Neutrophil (primary cell): ENCODE measurements around the gene ALKAL2.

ENCODE experiments used
- H3K27ac ChIP-seq: fragments of 200-600 bp; sonication (generic); 2 replicates; pipeline ENCODE4 v1.5.1; 2016; ENCODE audit warnings: mild to moderate bottlenecking, moderate library complexity
- H3K27me3 ChIP-seq: fragments of 200-600 bp; sonication (generic); 2 replicates; pipeline ENCODE4 v1.6.0; 2016; ENCODE audit warnings: mild to moderate bottlenecking
- H3K36me3 ChIP-seq: fragments of 200-600 bp; sonication (generic); 2 replicates; pipeline ENCODE4 v1.5.1; 2017
- H3K4me1 ChIP-seq, 2 experiments: fragments of 200-600 bp in 1 of 2; sonication (generic) in 1 of 2; 1 replicate in 1 of 2; 2 replicates in 1 of 2; pipeline versions ENCODE4 v1.5.1 to v1.6.1; 2013 to 2016; ENCODE audit warnings: low read depth in 1 of 2, low read length in 1 of 2, mild to moderate bottlenecking in 1 of 2, moderate library complexity in 1 of 2; ENCODE audit not compliant: control insufficient read depth in 1 of 2, insufficient read depth in 1 of 2
- H3K4me3 ChIP-seq, 2 experiments: fragments of 200-600 bp in 1 of 2; sonication (generic) in 1 of 2; 1 replicate in 1 of 2; 2 replicates in 1 of 2; pipeline ENCODE4 v1.5.1; 2013 to 2016; ENCODE audit warnings: low read depth in 1 of 2, low read length in 1 of 2, mild to moderate bottlenecking in 1 of 2, moderate library complexity in 1 of 2
- H3K9me3 ChIP-seq: fragments of 200-600 bp; sonication (generic); 2 replicates; pipeline ENCODE4 v1.5.1; 2016
- TF ChIP-seq, protein P1 (sequence below): fragments of 200-600 bp; sonication (generic); IDR thresholded peaks from 2 replicates; pipeline ENCODE4 v1.5.1; 2016; ENCODE audit warnings: antibody characterized with exemption

The ALKAL2 gene

DNA sequence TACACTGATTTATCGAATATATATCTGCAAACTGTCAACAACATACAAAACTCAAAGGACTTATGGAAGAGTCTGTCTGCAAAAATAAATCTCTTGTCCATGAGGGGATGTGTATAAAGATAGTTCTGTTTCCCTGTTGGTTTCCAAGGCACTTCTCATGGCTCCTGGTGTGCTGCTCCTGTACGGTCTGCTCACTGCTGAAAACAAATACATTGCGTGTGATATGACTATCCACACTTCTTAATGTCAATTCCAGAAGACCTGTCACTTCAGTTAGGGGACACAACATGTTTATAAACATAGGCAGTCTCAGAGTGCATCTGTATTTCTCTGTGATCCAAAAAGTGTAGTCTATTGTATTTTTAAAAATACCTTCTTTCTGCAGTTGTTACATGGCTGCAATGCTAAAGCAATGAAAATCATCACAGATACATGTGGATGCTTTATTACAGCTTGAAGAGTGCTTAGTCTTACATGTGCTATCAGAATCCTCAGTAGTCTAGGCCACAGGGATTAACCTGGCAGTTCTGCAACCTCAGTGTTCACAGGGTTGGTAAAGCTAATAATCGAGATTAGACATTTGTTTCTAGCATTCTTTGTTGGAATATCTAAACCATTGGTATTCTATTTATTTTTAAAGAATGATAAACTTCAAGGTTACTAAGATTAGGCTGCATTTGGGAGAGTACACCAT, 7.8 kb downstream of the ALKAL2 start:
- H3K27me3 ChIP-seq, result peaks cover 10% of the 10 kb centered on the region
- peaks cover 54% of the 10 kb centered on the region for H3K36me3 ChIP-seq

DNA sequence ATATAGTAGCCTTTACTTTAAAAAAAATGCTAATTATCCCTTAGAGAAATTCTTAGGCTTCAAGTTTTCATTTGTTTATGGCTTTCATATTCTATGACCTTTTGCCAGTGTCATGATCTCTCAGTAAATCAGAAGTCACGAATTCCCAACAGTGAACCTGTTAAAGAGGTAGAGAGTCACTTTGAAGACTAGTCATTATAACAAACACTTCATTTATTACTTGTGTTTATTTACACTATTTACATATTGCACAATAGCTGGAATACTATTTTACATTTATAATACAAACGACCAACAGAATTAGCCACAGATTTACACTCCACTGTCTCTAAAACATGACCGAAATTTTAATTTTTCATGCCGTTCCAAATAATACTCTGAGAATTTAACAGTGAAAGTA, 8.5 kb downstream of the ALKAL2 start:
- Histone ChIP-seq H3K9me3 (no peaks in the 10 kb centered on the region), H3K27ac (no peak overlapping the region), H3K27me3 (peaks cover 2% of the 10 kb centered on the region), H3K4me3 (no peak overlapping the region), H3K4me1 (no peaks in the 10 kb centered on the region), H3K36me3 (peaks cover 54% of the 10 kb centered on the region)
- TF ChIP-seq, protein P1, sequence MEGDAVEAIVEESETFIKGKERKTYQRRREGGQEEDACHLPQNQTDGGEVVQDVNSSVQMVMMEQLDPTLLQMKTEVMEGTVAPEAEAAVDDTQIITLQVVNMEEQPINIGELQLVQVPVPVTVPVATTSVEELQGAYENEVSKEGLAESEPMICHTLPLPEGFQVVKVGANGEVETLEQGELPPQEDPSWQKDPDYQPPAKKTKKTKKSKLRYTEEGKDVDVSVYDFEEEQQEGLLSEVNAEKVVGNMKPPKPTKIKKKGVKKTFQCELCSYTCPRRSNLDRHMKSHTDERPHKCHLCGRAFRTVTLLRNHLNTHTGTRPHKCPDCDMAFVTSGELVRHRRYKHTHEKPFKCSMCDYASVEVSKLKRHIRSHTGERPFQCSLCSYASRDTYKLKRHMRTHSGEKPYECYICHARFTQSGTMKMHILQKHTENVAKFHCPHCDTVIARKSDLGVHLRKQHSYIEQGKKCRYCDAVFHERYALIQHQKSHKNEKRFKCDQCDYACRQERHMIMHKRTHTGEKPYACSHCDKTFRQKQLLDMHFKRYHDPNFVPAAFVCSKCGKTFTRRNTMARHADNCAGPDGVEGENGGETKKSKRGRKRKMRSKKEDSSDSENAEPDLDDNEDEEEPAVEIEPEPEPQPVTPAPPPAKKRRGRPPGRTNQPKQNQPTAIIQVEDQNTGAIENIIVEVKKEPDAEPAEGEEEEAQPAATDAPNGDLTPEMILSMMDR, result no peak

More for the DNA sequence above, 7.8 kb downstream of the ALKAL2 start:
- no peak overlapping the region for H3K4me3 ChIP-seq
- H3K27ac ChIP-seq, result no peak overlapping the region
- TF ChIP-seq, protein P1, result no peak
- H3K9me3 ChIP-seq, result no peaks in the 10 kb centered on the region
- no peaks in the 10 kb centered on the region for H3K4me1 ChIP-seq

DNA sequence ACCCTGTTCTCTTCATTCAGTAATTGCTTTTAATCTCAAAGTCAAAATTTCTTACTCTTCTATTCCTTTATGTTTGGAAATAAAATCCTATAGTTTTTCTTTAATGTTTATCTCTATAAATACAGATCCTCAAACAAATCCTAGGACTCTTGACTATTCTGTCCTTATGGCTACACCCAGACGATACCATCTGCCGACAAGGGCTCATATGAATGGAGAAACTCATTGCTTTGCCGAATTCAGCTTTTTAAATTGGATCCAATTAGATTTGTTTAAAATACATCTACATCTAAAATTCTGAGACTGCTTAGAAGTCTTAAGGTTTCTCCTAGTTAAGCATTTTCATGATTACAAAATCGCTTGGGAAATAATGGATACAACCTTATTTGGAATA, 9.0 kb downstream of the ALKAL2 start:
- Histone ChIP-seq H3K27me3 (no peaks in the 10 kb centered on the region), H3K27ac (no peak overlapping the region), H3K4me1 (no peaks in the 10 kb centered on the region), H3K36me3 (peaks cover 54% of the 10 kb centered on the region), H3K9me3 (no peaks in the 10 kb centered on the region), H3K4me3 (no peak overlapping the region)
- TF ChIP-seq, protein P1, result no peak

DNA sequence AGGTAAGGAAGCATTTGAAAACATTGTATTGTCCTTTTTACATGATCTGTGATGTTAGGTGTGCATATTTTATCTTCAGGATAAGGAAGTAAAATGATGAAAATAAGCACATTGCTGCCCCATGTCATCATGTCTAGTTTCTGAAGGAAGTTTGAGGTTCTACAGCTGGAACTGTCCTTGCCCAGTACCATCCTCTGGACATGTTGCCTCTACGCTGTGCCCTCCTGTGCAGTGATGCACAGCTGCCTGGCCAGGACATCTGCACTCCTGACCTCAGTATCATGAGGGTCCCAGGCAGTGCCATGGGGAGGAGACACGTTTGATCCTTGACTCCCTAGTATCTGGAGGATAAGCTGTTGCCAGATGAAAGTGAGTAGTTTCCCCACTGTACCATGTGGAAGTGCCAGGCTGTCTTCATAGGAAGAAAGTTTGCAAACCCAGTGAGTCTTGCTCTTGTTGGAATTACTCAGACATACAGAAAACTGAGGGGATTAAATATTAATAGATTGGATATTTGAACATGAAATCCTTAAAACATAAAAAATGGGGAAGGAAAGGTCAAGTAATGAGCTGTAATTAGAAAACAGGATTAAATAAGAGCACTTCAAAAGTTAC, 9.5 kb downstream of the ALKAL2 start:
- Histone ChIP-seq H3K4me3 (no peak overlapping the region), H3K36me3 (peaks cover 54% of the 10 kb centered on the region), H3K9me3 (no peaks in the 10 kb centered on the region), H3K27ac (no peak overlapping the region), H3K27me3 (no peaks in the 10 kb centered on the region), H3K4me1 (peaks cover 0 to 3% of the 10 kb centered on the region in 2 experiments)
- TF ChIP-seq, protein P1, result no peak

DNA sequence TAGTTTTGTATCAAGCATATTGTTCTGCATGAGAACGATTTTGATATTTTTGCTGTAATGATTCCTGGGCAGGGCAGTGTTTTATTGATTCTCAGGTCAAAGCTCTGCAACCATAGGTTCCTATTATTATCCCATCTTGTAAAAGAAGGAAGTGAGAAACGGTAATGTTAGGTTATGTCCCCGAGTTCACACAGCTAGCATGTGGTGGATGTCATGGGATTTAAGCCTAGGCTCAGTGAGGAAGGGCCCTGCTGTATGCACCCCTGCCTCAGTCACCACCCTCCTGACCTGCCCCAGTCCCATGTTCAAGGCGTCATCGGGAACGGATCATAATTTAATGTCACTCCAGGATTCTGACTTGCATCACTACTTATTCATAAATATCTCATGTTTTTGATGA, 12.4 kb downstream of the ALKAL2 start:
- Histone ChIP-seq H3K36me3 (peaks cover 34% of the 10 kb centered on the region), H3K27me3 (no peaks in the 10 kb centered on the region), H3K9me3 (no peaks in the 10 kb centered on the region), H3K4me1 (peaks cover 0 to 6% of the 10 kb centered on the region in 2 experiments), H3K4me3 (no peak overlapping the region), H3K27ac (no peak overlapping the region)
- TF ChIP-seq, protein P1, result no peak
